Ecto neural progenitor cell (in vitro differentiated cells): Measurements from ENCODE around the gene PLAAT3.
"Not testable (repeated sequence)": the region's sequence is repeated elsewhere in the genome, so short reads cannot be mapped to it uniquely, and the experiment has no call there.

Experiments used
- DNase-seq: peaks from one replicate; pipeline ENCODE4 v3.0.0-alpha.2; 2018; ENCODE audit warnings: low spot score

PLAAT3 gene

GRCh38 chr11:63608353-63609345, 5.6 kb downstream of the PLAAT3 start:
- no peak for DNase-seq

- DNase-seq, result no peak
Measured at GRCh38 chr11:63603180-63603518, 11.1 kb downstream of the PLAAT3 start.

GRCh38 chr11:63602290-63603179, 11.7 kb downstream of the PLAAT3 start:
- DNase-seq, result not testable (repeated sequence)

DNA sequence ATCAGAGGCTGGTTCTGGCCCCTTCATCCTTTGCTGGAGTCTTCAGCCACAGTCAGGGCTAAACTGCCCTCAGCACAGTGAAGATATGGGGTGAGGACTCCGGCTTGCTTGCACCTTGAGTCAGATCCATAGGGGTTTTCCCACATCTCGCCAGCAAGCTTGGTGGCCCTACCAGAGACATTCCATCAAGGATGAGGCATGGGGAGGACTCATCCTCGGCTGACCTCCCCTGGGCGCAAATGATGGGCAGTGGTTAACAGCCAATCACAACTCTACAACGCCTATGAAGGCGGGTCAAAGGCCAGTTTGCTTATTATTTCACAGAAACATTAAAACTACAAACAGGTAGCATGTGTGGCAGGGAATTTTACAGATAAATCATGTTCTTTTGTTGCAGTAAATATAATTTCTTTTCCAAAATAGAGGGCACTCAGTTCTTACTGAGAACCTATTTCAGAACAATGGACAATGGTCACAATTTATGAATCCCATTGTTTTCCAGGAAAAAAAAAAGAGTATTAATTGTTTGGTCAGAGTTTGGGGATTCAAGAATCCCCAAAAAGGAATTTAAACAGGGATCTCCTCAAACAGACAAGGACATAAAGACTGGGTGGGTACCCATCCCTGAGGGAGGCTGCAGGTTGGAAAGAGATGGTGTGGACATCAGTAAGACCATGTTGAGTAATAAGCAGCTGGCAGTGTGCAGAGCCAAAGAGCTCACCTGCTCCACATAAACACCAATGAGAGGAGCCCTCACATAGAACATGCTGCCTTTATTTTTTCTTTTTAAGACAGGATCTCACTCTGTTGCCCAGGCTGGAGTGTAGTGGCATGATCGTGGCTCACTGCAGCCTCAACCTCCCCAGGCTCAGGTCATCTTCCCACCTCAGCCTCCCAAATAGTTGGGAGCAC, 14.8 kb downstream of the PLAAT3 start:
- DNase-seq, result no peak

DNA sequence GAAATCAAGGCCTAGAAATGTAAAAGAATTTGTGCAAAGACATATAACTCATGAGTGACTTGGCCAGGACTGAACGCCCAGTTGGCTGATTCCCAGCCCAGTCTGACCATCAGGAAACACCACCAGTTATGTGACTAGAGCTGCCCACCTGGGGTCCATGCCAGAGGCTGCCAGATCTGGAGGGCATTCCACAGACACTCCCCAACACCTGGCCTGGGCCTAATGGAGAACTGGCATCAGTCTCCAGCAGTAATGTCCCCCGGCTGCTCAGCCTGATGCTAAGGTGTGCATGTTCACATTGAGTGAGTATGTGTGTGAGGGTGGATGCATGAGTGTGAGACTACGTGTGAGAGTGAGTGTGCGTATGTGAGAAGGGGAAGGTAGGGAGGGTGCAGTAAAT, 15.7 kb downstream of the PLAAT3 start:
- DNase-seq, result no peak

- DNase-seq, result no peak
Measured at GRCh38 chr11:63595296-63595695, 18.9 kb downstream of the PLAAT3 start.

DNA sequence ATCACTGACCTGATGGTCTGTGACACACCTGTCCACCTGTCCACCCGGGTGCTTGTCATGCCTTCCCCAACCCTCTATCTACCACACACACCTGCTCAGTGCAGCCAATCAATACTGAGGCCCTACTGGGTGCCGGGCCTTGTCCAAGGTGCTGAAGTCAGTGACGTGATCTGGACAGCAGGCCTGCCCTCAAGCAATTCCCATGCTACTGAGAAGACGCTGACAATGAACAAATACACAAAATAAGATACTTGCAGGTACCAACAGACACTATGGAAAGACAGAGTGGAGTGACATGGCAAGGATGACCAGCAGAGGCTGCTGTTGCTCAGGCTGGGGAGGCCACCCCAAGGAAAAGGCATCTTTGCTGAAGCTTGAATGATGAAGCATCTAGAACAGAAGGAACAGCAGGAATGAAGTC, 21.2 kb downstream of the PLAAT3 start:
- no peak for DNase-seq

DNA sequence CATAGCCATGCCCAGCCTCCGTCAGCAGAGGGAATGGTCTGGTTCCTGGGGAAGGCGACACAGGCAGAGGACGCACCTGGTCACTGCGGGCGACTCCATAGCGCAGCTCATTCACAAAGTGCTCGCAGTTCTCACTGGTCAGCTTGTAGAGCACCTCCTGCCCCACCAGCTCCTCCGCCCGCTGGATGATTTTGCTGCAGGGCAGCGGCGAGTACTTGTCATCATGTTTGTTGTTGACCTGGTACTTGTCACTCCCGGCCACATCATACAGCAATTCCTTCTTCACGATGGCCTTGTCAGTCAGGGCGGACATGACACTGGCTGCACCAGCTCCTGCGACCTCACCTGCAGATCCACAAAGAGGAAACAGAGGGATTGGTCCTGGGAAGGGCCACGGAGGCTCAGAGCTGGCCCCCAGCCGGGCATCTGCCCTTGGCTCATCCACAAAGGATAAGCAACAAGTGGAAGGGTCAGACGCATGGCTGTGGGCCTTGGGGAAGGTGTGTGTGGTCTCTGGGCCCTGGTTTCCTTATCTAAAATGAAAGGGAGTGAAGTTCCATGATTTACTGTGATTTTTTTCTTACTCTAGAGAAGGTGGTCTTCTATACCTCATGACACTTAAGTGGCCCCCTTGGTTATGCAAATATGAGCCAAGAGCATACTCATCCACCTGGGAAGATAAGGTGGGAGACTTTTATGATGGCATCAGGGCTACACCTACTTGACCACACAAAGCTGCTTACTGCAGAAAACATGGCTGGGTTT, 24.0 kb downstream of the PLAAT3 start:
- no peak for DNase-seq

GRCh38 chr11:63589000-63589399, 25.2 kb downstream of the PLAAT3 start:
- DNase-seq, result no peak

GRCh38 chr11:63586451-63587166, 27.6 kb downstream of the PLAAT3 start:
- no peak for DNase-seq

GRCh38 chr11:63583357-63583677, 30.9 kb downstream of the PLAAT3 start:
- DNase-seq, result no peak

DNA sequence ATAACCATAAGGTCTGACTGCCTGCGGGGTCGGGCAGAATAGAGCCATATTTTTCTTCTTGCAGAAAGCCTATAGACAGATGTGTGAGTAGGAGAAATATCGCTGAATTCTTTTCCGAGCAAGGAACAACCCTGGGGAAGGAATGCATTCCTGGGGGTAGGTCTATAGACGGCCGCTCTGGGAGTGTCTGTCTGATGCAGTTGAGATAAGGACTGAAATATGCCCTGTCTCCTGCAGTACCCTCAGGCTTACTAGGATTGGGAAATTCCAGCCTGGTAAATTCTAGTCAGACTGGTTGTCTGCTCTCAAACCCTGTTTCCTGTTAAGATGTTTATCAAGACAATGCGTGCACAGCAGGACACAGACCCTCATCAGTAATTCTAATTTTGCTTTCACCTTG, 33.0 kb downstream of the PLAAT3 start:
- DNase-seq, result not testable (repeated sequence)

GRCh38 chr11:63578882-63579281, 35.4 kb downstream of the PLAAT3 start:
- not testable (repeated sequence) for DNase-seq

DNA sequence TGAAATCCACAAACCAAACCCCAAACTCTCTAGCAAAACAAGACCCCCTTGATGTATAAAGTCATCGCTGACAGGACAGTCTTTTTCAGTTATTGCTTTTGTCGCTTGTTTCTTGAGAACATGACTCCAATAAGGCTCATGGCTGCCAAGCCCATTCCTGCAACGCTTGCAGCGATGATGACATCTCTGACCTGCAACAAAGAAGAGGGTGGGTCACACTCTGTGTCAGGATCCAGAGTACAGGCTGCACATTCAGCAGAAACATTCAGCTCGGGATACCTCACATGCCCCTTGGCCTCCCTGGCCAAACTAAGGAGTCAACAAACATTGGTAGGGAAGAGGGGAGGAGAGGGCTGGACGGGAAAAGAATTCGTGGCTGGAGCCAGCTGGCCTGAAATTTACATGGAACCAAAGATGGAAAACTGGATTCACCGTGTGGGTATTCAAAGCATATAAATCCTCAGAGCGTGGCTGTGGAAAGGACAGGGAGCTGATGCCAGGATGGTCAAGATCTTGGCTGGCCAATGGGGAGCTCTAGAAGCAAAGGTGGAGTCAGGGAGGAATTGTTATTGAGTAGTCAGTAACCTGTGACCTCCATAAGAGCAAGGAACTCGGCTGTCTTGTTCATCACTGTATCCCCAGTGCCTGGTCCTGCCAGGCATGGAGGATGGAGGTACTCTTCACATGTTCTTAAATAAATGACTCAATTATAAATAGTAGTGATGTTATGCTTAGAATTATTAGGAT, 39.2 kb downstream of the PLAAT3 start:
- DNase-seq, result no peak

DNA sequence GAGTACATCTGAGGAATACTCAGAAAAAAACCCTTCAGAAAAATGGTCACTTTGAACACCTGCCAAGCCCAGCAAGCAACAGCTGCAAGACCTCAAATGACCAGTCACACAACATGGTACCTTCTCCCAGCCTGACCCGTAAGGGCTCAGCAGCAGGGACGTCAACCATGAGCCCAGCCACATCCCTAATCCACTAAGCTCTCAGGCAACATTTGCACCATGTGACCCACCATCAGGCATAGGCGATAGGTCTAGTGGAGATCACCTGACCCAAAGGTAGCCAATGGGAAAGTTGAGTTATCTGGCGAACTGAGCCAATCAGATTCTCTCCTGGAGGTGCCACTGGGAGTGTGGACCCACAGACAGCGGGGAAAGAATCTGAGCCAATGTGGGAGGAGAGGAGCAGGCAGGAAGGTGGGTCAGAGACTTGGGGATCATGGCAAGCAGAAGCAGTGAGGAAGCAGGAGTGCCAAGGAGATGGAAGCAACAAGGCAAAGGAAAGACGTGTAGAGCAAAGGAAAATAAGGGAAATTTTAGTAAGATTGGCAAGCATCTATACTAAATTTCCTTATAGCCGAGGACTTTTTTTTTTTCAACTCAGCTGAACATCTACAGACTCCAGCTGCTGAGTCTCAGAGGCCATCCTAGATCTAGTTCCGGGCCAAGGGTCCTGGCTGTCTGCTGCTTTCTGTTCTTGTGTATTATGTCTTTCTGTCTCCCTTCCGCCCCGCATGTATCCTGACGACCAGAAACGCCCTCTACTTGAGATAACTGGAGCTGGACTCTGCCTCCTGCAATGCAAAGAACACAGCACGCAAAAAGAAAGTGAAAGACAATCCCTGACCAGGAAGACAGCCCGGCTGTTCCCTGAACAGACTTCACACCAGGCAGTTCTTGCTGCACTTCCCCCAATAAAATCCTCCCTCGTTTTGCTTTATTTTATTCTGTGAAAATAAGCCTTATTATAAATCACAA, 40.1 kb downstream of the PLAAT3 start:
- DNase-seq, result no peak

GRCh38 chr11:63572026-63572688, 42.1 kb downstream of the PLAAT3 start:
- no peak for DNase-seq

- no peak for DNase-seq
Measured at GRCh38 chr11:63569570-63569969, 44.7 kb downstream of the PLAAT3 start.
